HCT116 (cell line): Measurements from ENCODE around the gene PLCXD1. TPM values are rescaled to one million over a fixed set of nuclear protein-coding genes. Genes with fewer than 3 reads are reported as not detected.
A peak's percentile ranks its signal among the peaks of the same experiment; 100 is the strongest.

ENCODE experiments used
- ATAC-seq: fragments of 200-7000 bp; cut with Tn5 transposase; 2 replicates; pipeline ENCODE4 v1.9.1; 2020; ENCODE audit warnings: mild to moderate bottlenecking, moderate library complexity
- BruUV-seq: library from RNA; stranded (reverse); fragments of 400-500 nt; replicated peaks from 2 replicates; lab custom pipeline; 2021; lab: Mats Ljungman, UMichigan
- CTCF ChIA-PET: fragments of 300-600 bp; sonication (Branson Sonifier 250); formaldehyde crosslinking; loops from one replicate; lab custom pipeline; 2021; ENCODE audit warnings: antibody characterized with exemption; lab: Charles Lee
- POLR2A ChIA-PET: fragments of 300-600, 350-600 bp; sonication (Branson Sonifier 250); formaldehyde crosslinking; loops from one replicate; lab custom pipeline; 2021; ENCODE audit warnings: antibody characterized with exemption; lab: Charles Lee
- RAD21 ChIA-PET, 2 experiments: fragments of 300-600 bp; sonication (Branson Sonifier 250); formaldehyde crosslinking; loops; one replicate each; lab custom pipeline; 2023; ENCODE audit warnings: low total read pairs in 2 of 2; ENCODE audit not compliant: uncharacterized antibody in 2 of 2, unreplicated experiment in 2 of 2, low non-redundant PET in 1 of 2; lab: Charles Lee
- DNase-seq: peaks from one replicate; pipeline ENCODE4 v3.0.0-alpha.2; 2010; ENCODE audit warnings: low read depth, low spot score
- H2AFZ ChIP-seq: fragments of 200-600 bp; shearing (Covaris generic), sonication (generic); 2 replicates; pipeline ENCODE4 v1.6.1; 2017; ENCODE audit warnings: low read depth, mixed run types, mixed read lengths, antibody characterized with exemption, low read length; ENCODE audit not compliant: poor library complexity, severe bottlenecking
- H3K27ac ChIP-seq: 2 replicates; pipeline ENCODE4 v1.5.1; 2012; ENCODE audit warnings: low read depth, low read length
- H3K27me3 ChIP-seq: fragments of 200-600 bp; sonication (generic); 2 replicates; pipeline ENCODE4 v1.6.1; 2016; ENCODE audit warnings: mixed run types, low read length, mixed read lengths; ENCODE audit not compliant: insufficient read depth
- H3K36me3 ChIP-seq, 2 experiments: fragments of 200-500 bp in 1 of 2; fragments of 200-600 bp in 1 of 2; sonication (Bioruptor generic) in 1 of 2; sonication (generic) in 1 of 2; 2 replicates each; pipeline versions ENCODE4 v1.5.1 to v1.6.1; 2014 to 2016; ENCODE audit warnings: low read length in 2 of 2, inconsistent platforms in 1 of 2, mixed read lengths in 1 of 2, mixed run types in 1 of 2; ENCODE audit not compliant: insufficient read depth in 2 of 2, control insufficient read depth in 1 of 2
- H3K4me1 ChIP-seq, 2 experiments: fragments of 200-600 bp in 1 of 2; sonication (generic) in 1 of 2; 2 replicates each; pipeline versions ENCODE4 v1.5.1 to v1.6.1; 2012 to 2017; ENCODE audit warnings: low read length in 2 of 2, inconsistent platforms in 1 of 2, mild to moderate bottlenecking in 1 of 2, mixed read lengths in 1 of 2, mixed run types in 1 of 2, moderate library complexity in 1 of 2; ENCODE audit not compliant: insufficient read depth in 2 of 2, control insufficient read depth in 1 of 2
- H3K4me2 ChIP-seq: fragments of 200-600 bp; sonication (generic); 2 replicates; pipeline ENCODE4 v1.6.1; 2017; ENCODE audit warnings: mixed run types, low read length, mixed read lengths
- H3K4me3 ChIP-seq, 2 experiments: fragments of 200-600 bp in 1 of 2; sonication (generic) in 1 of 2; replicated peaks in 1 of 2; 2 replicates each; pipeline ENCODE4 v1.5.1; 2011 to 2016; ENCODE audit warnings: low read length in 2 of 2, control low read depth in 1 of 2, low read depth in 1 of 2, mild to moderate bottlenecking in 1 of 2, mixed read lengths in 1 of 2, mixed run types in 1 of 2
- H3K79me2 ChIP-seq: fragments of 200-600 bp; sonication (generic); 2 replicates; pipeline ENCODE4 v1.6.1; 2017; ENCODE audit warnings: mild to moderate bottlenecking, mixed run types, low read length, moderate library complexity, mixed read lengths; ENCODE audit not compliant: insufficient read depth
- H3K9ac ChIP-seq: fragments of 200-600 bp; sonication (generic); 2 replicates; pipeline ENCODE4 v1.6.1; 2016; ENCODE audit warnings: low read length, mixed read lengths
- H3K9me2 ChIP-seq: fragments of 200-600 bp; sonication (generic), shearing (Covaris generic); 2 replicates; pipeline ENCODE4 v1.6.1; 2017; ENCODE audit warnings: mixed run types, mild to moderate bottlenecking, moderate library complexity; ENCODE audit not compliant: insufficient read depth
- H3K9me3 ChIP-seq, 2 experiments: fragments of 200-500 bp in 1 of 2; fragments of 200-600 bp in 1 of 2; sonication (Bioruptor generic) in 1 of 2; sonication (generic) in 1 of 2; 2 replicates each; pipeline ENCODE4 v1.6.1; 2014 to 2017; ENCODE audit warnings: low read length in 2 of 2, mixed read lengths in 2 of 2, inconsistent platforms in 1 of 2, low read depth in 1 of 2, mild to moderate bottlenecking in 1 of 2, mixed run types in 1 of 2, moderate library complexity in 1 of 2; ENCODE audit not compliant: control insufficient read depth in 1 of 2, insufficient read depth in 1 of 2
- H4K20me1 ChIP-seq: fragments of 200-600 bp; sonication (generic), shearing (Covaris generic); 2 replicates; pipeline ENCODE4 v1.6.1; 2017; ENCODE audit warnings: mixed run types, mild to moderate bottlenecking, moderate library complexity; ENCODE audit not compliant: insufficient read depth
- CBX3 ChIP-seq: IDR thresholded peaks from 2 replicates; pipeline ENCODE4 v1.6.1; 2012; ENCODE audit warnings: low read depth
- CEBPB ChIP-seq: IDR thresholded peaks from 2 replicates; pipeline ENCODE4 v1.6.1; 2012; ENCODE audit warnings: low read depth
- CTCF ChIP-seq, 3 experiments: fragments of 200-600 bp in 1 of 3; sonication (generic) in 1 of 3; IDR thresholded peaks in 2 of 3; conservative IDR thresholded peaks in 1 of 3; 2 replicates each; pipeline ENCODE4 v1.5.1; 2012 to 2017; ENCODE audit warnings: low read depth in 2 of 3, low read length in 2 of 3, antibody characterized with exemption in 1 of 3, borderline replicate concordance in 1 of 3, control low read depth in 1 of 3, mild to moderate bottlenecking in 1 of 3, mixed read lengths in 1 of 3, mixed run types in 1 of 3, moderate library complexity in 1 of 3; ENCODE audit not compliant: insufficient read depth in 1 of 3
- EZH2 ChIP-seq: fragments of 200-600 bp; sonication (generic); IDR thresholded peaks from 2 replicates; pipeline ENCODE4 v1.6.1; 2017; ENCODE audit warnings: antibody characterized with exemption, mixed run types
- POLR2A ChIP-seq: IDR thresholded peaks from 2 replicates; pipeline ENCODE4 v1.7.0; 2011; ENCODE audit warnings: borderline replicate concordance; ENCODE audit not compliant: insufficient read depth, insufficient read length; ENCODE audit errors: extremely low read depth
- POLR2AphosphoS5 ChIP-seq: IDR thresholded peaks from 2 replicates; pipeline ENCODE4 v1.6.1; 2011; ENCODE audit warnings: mild to moderate bottlenecking, low read depth, low read length, moderate library complexity
- REST ChIP-seq: IDR thresholded peaks from 2 replicates; pipeline ENCODE4 v1.6.1; 2012; ENCODE audit warnings: low read depth
- intact Hi-C: fragments of 100-400 bp; cut with micrococcal nuclease; formaldehyde crosslinking; loops from 2 replicates; pipeline ENCODE4 v1.10.0; 2022
- total RNA-seq: library from RNA; stranded (reverse); gene quantifications from one replicate; pipeline ENCODE4 v1.2.1, GENCODE V29; 2021; ENCODE audit not compliant: unreplicated experiment

Gene PLCXD1
- total RNA-seq, 1 experiment from 2014 or later = 26.3 TPM

DNA sequence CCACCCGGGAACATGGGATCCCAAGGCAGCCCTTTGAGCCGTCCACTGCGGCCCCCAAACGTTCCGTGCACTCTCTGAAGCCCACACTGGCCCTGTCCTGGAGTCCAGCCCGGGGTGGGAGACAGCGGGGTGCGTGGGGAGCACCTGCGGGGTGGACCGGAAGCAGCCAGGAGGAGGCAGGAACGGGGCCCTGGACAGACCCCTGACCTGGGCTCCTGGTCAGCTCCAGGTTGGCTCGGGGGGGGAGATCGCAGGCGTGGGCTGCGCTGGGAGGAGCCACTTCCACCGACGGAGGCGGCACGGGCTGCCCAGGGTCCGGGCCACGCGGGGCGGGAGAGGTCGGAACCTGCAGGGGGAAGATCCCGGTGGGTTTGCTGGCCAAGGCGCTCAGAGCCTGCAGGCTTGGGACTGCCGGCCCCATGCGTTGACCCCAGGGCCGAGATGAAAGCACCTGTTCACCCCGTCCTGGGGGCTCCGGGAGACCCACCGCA, 5.7 kb upstream of the PLCXD1 start (continued):
- no peak for TF ChIP-seq CTCF (IDR thresholded peaks at IDR 0.05 in 2 of 3, conservative IDR thresholded peaks at IDR 0.05 in 1 of 3; ENCODE audit: borderline replicate concordance in 1 of 3, insufficient read depth in 1 of 3, low read depth in 2 of 3, low read length in 2 of 3)
- no peak for TF ChIP-seq POLR2A
- no peak for TF ChIP-seq CEBPB
- TF ChIP-seq EZH2 = no peak

DNA sequence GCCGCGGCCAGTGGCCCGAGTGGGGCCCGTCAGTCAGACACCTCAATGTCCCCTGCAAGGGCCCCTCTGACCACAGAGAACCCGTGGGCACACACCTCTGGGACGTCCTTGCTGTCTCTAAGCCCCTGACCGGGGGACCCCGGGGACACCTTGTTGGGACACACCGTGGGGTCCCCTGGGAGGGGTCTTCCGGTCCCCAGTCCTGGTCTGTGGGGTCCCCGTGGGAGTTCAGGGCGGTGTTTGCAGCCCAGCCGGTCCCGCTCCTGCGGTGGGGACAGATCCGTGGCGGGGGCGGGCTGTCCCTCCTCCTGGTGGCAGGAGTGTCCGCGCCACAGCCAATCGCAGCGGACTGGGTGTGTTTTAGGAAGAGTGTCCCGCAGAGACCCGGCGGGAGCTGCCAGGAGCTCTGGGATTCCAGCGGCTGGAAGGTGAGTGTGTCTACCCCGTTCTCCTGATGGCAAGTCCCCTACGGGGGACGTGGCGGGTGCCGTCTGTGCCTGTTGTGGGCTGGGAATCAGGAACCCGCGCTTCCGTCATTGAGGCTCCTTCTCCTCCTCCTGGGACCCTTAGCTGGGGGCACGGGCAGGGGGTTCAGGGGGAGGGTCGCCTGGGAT, 5.1 kb upstream of the PLCXD1 start:
- H3K79me2 ChIP-seq = no peaks in the 10 kb centered on the region
- RAD21 ChIA-PET = no interaction called here
- H3K27me3 ChIP-seq = no peaks in the 10 kb centered on the region
- CTCF ChIA-PET = no interaction called here
- POLR2A ChIA-PET = no interaction called here
- DNase-seq (peak; percentile 37), ATAC-seq (peak; percentile 96)
- BruUV-seq = no TSS peak
- peak overlapping the region; percentile 88 for H3K9ac ChIP-seq
- peak overlapping the region; percentile 95 for H3K4me2 ChIP-seq
- H3K9me3 ChIP-seq = no peaks in the 10 kb centered on the region
- H3K4me1 ChIP-seq = peaks cover 0 to 23% of the 10 kb centered on the region in 2 experiments; a peak in 2 of 4 replicates
- intact Hi-C loops = loop anchor here (5.0 kb wide), 1 partner anchor 41 kb away; the partner anchor contains the start of gene GTPBP6
- H3K27ac ChIP-seq = no peak overlapping the region; the same call in 1 of the 2 replicates
- no peak overlapping the region for H2AFZ ChIP-seq
- TF ChIP-seq POLR2A (peak; percentile 24), POLR2AphosphoS5 (peak; percentile 85), REST (no peak), CBX3 (no peak)
- H3K4me3 ChIP-seq = peak overlapping the region; percentile 56 to 78
- H3K36me3 ChIP-seq = no peaks in the 10 kb centered on the region
- no peaks in the 10 kb centered on the region for H3K9me2 ChIP-seq
- H4K20me1 ChIP-seq = no peaks in the 10 kb centered on the region
